K562 (cell line): ENCODE results near the gene KCNJ5. TPM values are rescaled to one million over a fixed set of nuclear protein-coding genes. Genes with fewer than 3 reads are reported as not detected.

Experiments used
- ATAC-seq: fragments of 200-7000 bp; cut with Tn5 transposase; 3 replicates; pipeline ENCODE4 v1.9.1; 2020; ENCODE audit warnings: moderate library complexity
- BruUV-seq: library from RNA; stranded (reverse); fragments of 400-500 nt; replicated peaks from 2 replicates; lab custom pipeline; 2021; lab: Mats Ljungman, UMichigan
- CTCF ChIA-PET: fragments of 300-600 bp; formaldehyde crosslinking; extraction: SDS; loops from one replicate; lab custom pipeline; 2021; ENCODE audit warnings: low intra/inter-chr PET ratio; lab: Yijun Ruan, JAX
- POLR2A ChIA-PET: fragments of 300-600, 350-650 bp; sonication (Branson Sonifier 250); formaldehyde crosslinking; extraction: SDS; loops from one replicate; lab custom pipeline; 2021; ENCODE audit warnings: antibody characterized with exemption, inconsistent platforms; lab: Yijun Ruan, JAX
- DNase-seq, 4 experiments: peaks; one replicate each; pipeline versions ENCODE4 v3.0.0 to v3.0.0-alpha.2; 2011 to 2018; ENCODE audit warnings: low spot score in 3 of 4, mixed read lengths in 3 of 4; ENCODE audit errors: extremely low read depth in 1 of 4
- FAIRE-seq: peaks from 2 replicates; lab custom pipeline; 2011; peaks lifted over from hg19 to GRCh38; lab: Jason Lieb, UNC
- H2AFZ ChIP-seq: 2 replicates; pipeline ENCODE4 v1.6.0; 2011; ENCODE audit warnings: low read depth, low read length, control low read depth, inconsistent platforms
- H3K27ac ChIP-seq: fragments of 200-600 bp; 3 replicates; pipeline ENCODE4 v1.8.0; 2011; ENCODE audit warnings: low read depth, mild to moderate bottlenecking, control low read depth, inconsistent platforms, low read length, moderate library complexity, mixed read lengths; ENCODE audit errors: extremely low read depth
- H3K27me3 ChIP-seq, 2 experiments: fragments of 300-600 bp in 1 of 2; 2 replicates in 1 of 2; 3 replicates in 1 of 2; pipeline versions ENCODE4 v1.6.0 to v1.8.0; 2011; ENCODE audit warnings: inconsistent platforms in 2 of 2, low read length in 2 of 2, mild to moderate bottlenecking in 1 of 2, mixed read lengths in 1 of 2, moderate library complexity in 1 of 2; ENCODE audit not compliant: control insufficient read depth in 2 of 2, insufficient read depth in 2 of 2
- H3K36me3 ChIP-seq: fragments of 300-600 bp; 3 replicates; pipeline ENCODE4 v1.8.0; 2011; ENCODE audit warnings: mild to moderate bottlenecking, low read length, inconsistent platforms; ENCODE audit not compliant: control insufficient read depth, insufficient read depth
- H3K4me1 ChIP-seq, 2 experiments: fragments of 200-600 bp in 1 of 2; replicated peaks in 1 of 2; 2 replicates in 1 of 2; 3 replicates in 1 of 2; pipeline versions ENCODE4 v1.5.1 to v1.8.0; 2011; ENCODE audit warnings: inconsistent platforms in 2 of 2, low read length in 2 of 2, mild to moderate bottlenecking in 1 of 2, mixed read lengths in 1 of 2, moderate library complexity in 1 of 2; ENCODE audit not compliant: control insufficient read depth in 2 of 2, insufficient read depth in 2 of 2
- H3K4me2 ChIP-seq: 2 replicates; pipeline ENCODE4 v1.6.1; 2011; ENCODE audit warnings: low read length, control low read depth, inconsistent platforms, mixed read lengths; ENCODE audit not compliant: insufficient read depth
- H3K4me3 ChIP-seq: fragments of 200-600 bp; sonication (generic), shearing (Covaris generic); 2 replicates; pipeline ENCODE4 v1.5.1; 2016; ENCODE audit warnings: control low read depth, inconsistent platforms
- H3K79me2 ChIP-seq: fragments of 200-600 bp; 3 replicates; pipeline ENCODE4 v1.8.0; 2011; ENCODE audit warnings: low read length, inconsistent platforms; ENCODE audit not compliant: control insufficient read depth, insufficient read depth
- H3K9ac ChIP-seq, 2 experiments: 2 replicates each; pipeline versions ENCODE4 v1.6.0 to v1.6.1; 2011; ENCODE audit warnings: low read depth in 2 of 2, low read length in 2 of 2, control low read depth in 1 of 2, inconsistent platforms in 1 of 2, mild to moderate bottlenecking in 1 of 2, mixed read lengths in 1 of 2; ENCODE audit not compliant: insufficient read depth in 1 of 2
- H3K9me1 ChIP-seq: one replicate; pipeline ENCODE4 v1.6.0; 2011; ENCODE audit warnings: inconsistent platforms, mild to moderate bottlenecking, low read length, moderate library complexity; ENCODE audit not compliant: control insufficient read depth, insufficient read depth
- H3K9me3 ChIP-seq: replicated peaks from 2 replicates; pipeline ENCODE4 v1.5.1; 2011; ENCODE audit warnings: low read depth, low read length, inconsistent platforms; ENCODE audit not compliant: control insufficient read depth, insufficient read depth
- H4K20me1 ChIP-seq: replicated peaks from 2 replicates; pipeline ENCODE4 v1.6.1; 2011; ENCODE audit warnings: low read length, inconsistent platforms, mixed read lengths; ENCODE audit not compliant: control insufficient read depth, insufficient read depth
- BRF1 ChIP-seq: IDR thresholded peaks from 3 replicates; pipeline ENCODE4 v1.6.1; 2011; ENCODE audit warnings: borderline replicate concordance, mild to moderate bottlenecking; ENCODE audit not compliant: insufficient read length; ENCODE audit errors: extremely low read depth
- CREB3 ChIP-seq: fragments of 450-650 bp; conservative IDR thresholded peaks from 2 replicates; pipeline ENCODE4 v1.6.1; 2016; ENCODE audit warnings: missing genetic modification characterization, low read depth, mild to moderate bottlenecking, missing compliant biosample characterization, moderate library complexity
- FOXK2 ChIP-seq, 2 experiments: fragments of 450-650 bp; IDR thresholded peaks in 1 of 2; conservative IDR thresholded peaks in 1 of 2; 2 replicates each; pipeline ENCODE4 v1.6.1; 2016; ENCODE audit warnings: low read depth in 2 of 2, mild to moderate bottlenecking in 1 of 2
- FOXP1 ChIP-seq: sonication (generic); formaldehyde crosslinking; IDR thresholded peaks from 2 replicates; pipeline ENCODE4 v1.8.0; 2022; ENCODE audit warnings: mild to moderate bottlenecking, missing genetic modification reagents
- HDAC1 ChIP-seq, 2 experiments: fragments of 450-650 bp; IDR thresholded peaks; 2 replicates each; pipeline ENCODE4 v1.6.1; 2016 to 2017; ENCODE audit warnings: inconsistent platforms in 1 of 2, mild to moderate bottlenecking in 1 of 2, moderate library complexity in 1 of 2
- LCOR ChIP-seq: sonication (generic); formaldehyde crosslinking; IDR thresholded peaks from 2 replicates; pipeline ENCODE4 v1.8.0; 2022; ENCODE audit warnings: mild to moderate bottlenecking, missing genetic modification reagents
- MNT ChIP-seq, 2 experiments: fragments of 450-650 bp; conservative IDR thresholded peaks; 2 replicates each; pipeline ENCODE4 v1.6.1; 2017; ENCODE audit warnings: mild to moderate bottlenecking in 2 of 2, moderate library complexity in 2 of 2
- PHTF2 ChIP-seq: fragments of 250-450 bp; sonication (Bioruptor Pico); IDR thresholded peaks from 2 replicates; pipeline ENCODE4 v1.5.0; 2021; ENCODE audit warnings: mild to moderate bottlenecking
- POLR3G ChIP-seq: IDR thresholded peaks from 2 replicates; pipeline ENCODE4 v1.6.1; 2011; ENCODE audit not compliant: insufficient read length, insufficient replicate concordance; ENCODE audit errors: extremely low read depth
- SOX6 ChIP-seq: fragments of 450-650 bp; IDR thresholded peaks from 2 replicates; pipeline ENCODE4 v1.6.1; 2014; ENCODE audit warnings: mild to moderate bottlenecking
- SPI1 ChIP-seq: IDR thresholded peaks from 2 replicates; pipeline ENCODE4 v1.6.1; 2011; ENCODE audit warnings: low read depth, low read length, control low read depth, borderline replicate concordance
- TARDBP ChIP-seq: fragments of 450-650 bp; IDR thresholded peaks from 2 replicates; pipeline ENCODE4 v1.6.1; 2016
- TFAM ChIP-seq: fragments of 250-450 bp; sonication (Bioruptor Pico); conservative IDR thresholded peaks from 2 replicates; pipeline ENCODE4 v1.5.0; 2021; ENCODE audit warnings: mild to moderate bottlenecking, moderate library complexity
- ZBTB1 ChIP-seq: sonication (generic); formaldehyde crosslinking; IDR thresholded peaks from 2 replicates; pipeline ENCODE4 v1.8.1; 2023; ENCODE audit warnings: missing genetic modification reagents, low read depth, mild to moderate bottlenecking, borderline replicate concordance
- ZNF384 ChIP-seq: IDR thresholded peaks from 2 replicates; pipeline ENCODE4 v1.6.1; 2012; ENCODE audit warnings: low read depth, low read length, improper control_type of control experiment
- ZNF507 ChIP-seq: conservative IDR thresholded peaks from 2 replicates; pipeline ENCODE4 v1.6.1; 2017; ENCODE audit warnings: missing genetic modification characterization, missing compliant biosample characterization
- WGBS: fragments of 100-300 bp; shearing (Covaris generic); methylation state at CpG from one replicate; pipeline ENCODE4 v1.1.6; 2016; ENCODE audit warnings: low coverage, mixed read lengths; ENCODE audit not compliant: insufficient coverage; ENCODE audit errors: missing lambda C conversion rate; 5-methylcytosine and 5-hydroxymethylcytosine counted together
- in situ Hi-C: fragments of 300-500 bp; cut with MboI; formaldehyde crosslinking; loops from 4 replicates; pipeline ENCODE4 v1.15.0; 2018; ENCODE audit warnings: inconsistent platforms, mixed read lengths
- intact Hi-C: fragments of 100-400 bp; cut with micrococcal nuclease; formaldehyde crosslinking; loops from 2 replicates; pipeline ENCODE4 v1.14.2; 2022
- polyA plus RNA-seq, 8 experiments: library from polyadenylated mRNA; depleted of rRNA in 4 of 8; stranded (reverse) in 5 of 8; unstranded in 3 of 8; fragments of >200 nt; fragmentation: Nextera tagmentation in 2 of 8; fragmentation: Illumina TruSeq in 1 of 8; extraction: Ambion mirVana in 2 of 8; extraction: Trizol in 1 of 8; gene quantifications; 2 replicates each; pipeline versions ENCODE4 v1.2.1 to v1.2.3, GENCODE V29; 2011 to 2014; ENCODE audit warnings: inconsistent platforms in 1 of 8, missing spikeins in 1 of 8
- total RNA-seq, 7 experiments: library from RNA; depleted of rRNA in 6 of 7; stranded (reverse); fragments of >200 nt in 6 of 7; fragmentation: Illumina TruSeq in 2 of 7; extraction: Trizol in 2 of 7; gene quantifications; 2 replicates each; pipeline versions ENCODE4 v1.2.1 to v1.2.3, GENCODE V29; 2011 to 2021; ENCODE audit warnings: low replicate concordance in 1 of 7

KCNJ5 gene
- total and polyA plus RNA-seq, 9 of the 15 experiments (the other 6 are each of a cell fraction or from before 2014, with no cell fraction given), result 0.04 TPM; not detected in 8

DNA sequence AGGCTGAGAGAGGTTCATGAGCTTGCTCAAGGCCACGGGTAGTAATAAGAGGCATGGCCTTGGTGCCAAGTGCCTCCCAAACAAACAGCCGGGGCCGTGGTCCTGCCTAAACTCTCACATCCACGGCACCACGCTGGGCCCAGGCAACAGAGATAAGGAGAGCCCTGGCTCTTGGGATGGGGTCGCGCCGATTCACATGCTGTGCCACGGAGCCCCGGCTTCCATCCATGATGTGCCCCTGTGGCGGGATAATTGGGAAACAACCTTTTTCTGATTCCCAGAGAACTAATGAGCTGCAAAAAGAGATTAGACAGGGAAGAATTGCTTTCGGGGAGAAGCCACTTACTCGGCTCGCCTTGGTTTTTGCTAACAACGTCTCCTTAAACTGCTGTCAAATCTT is 29.5 kb downstream of the KCNJ5 start:
- TF ChIP-seq ZNF384 (no peak), PHTF2 (CRISPR knock-in tag) (no peak), ZBTB1 (CRISPR knock-in tag) (no peak), HDAC1 (IDR thresholded peaks at IDR 0.05) (no peak)
- no TSS peak for BruUV-seq
- H3K9me3 ChIP-seq, result no peaks in the 10 kb centered on the region
- no peaks in the 10 kb centered on the region for H3K36me3 ChIP-seq
- DNase-seq, result no peak
- no peak for ATAC-seq
- peaks cover 0 to 15% of the 10 kb centered on the region in 2 experiments; a peak in 3 of 5 replicates for H3K27me3 ChIP-seq
- no peaks in the 10 kb centered on the region for H3K4me1 ChIP-seq
- H3K9ac ChIP-seq, result no peak overlapping the region
- FAIRE-seq, result no peak
- no peak overlapping the region for H3K4me2 ChIP-seq
- POLR2A ChIA-PET, result no interaction called here
- H3K4me3 ChIP-seq, result no peak overlapping the region
- H3K9me1 ChIP-seq, result no peaks in the 10 kb centered on the region
- CTCF ChIA-PET, result no interaction called here
- WGBS, result 1% methylated on average over 14 of the region's 15 CpGs
- no peaks in the 10 kb centered on the region for H4K20me1 ChIP-seq
- in situ Hi-C loops, result no loop called here
- intact Hi-C loops, result no loop called here
- no peaks in the 10 kb centered on the region for H3K79me2 ChIP-seq
- H2AFZ ChIP-seq, result no peak overlapping the region
- H3K27ac ChIP-seq, result no peak overlapping the region

DNA sequence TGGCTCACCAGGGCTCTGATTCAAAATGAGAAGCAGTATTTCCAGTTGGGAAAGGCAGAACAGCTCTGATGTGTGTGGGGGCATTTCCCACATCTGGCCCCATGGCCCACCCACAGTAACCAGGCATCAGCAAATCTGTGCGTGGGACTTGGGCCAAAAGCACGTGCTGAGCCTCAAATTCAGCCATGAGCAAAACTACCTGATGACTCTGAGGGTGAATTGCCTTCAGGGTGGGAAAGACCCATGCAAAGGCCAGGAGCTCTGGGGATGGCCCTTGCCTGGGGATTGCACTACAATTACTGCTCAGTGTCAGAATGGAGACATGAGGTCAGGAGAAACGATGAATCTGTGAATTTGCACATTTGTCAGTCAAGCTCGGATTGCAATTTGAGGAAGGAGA is 30.6 kb downstream of the KCNJ5 start:
- no peak overlapping the region for H3K27ac ChIP-seq
- no peaks in the 10 kb centered on the region for H3K9me1 ChIP-seq
- H3K9ac ChIP-seq, result no peak overlapping the region
- FAIRE-seq (no peak), DNase-seq (no peak), ATAC-seq (no peak)
- H3K4me2 ChIP-seq, result no peak overlapping the region
- H2AFZ ChIP-seq, result no peak overlapping the region
- no peaks in the 10 kb centered on the region for H3K4me1 ChIP-seq
- TF ChIP-seq TFAM (CRISPR knock-in tag) (no peak), TARDBP (no peak), ZNF507 (tag) (no peak), POLR3G (no peak), SOX6 (no peak), LCOR (CRISPR knock-in tag) (no peak), MNT (conservative IDR thresholded peaks at IDR 0.05) (no peak), SPI1 (no peak), FOXP1 (CRISPR knock-in tag) (no peak), FOXK2 (conservative IDR thresholded peaks at IDR 0.05 in 1 of 2, IDR thresholded peaks at IDR 0.05 in 1 of 2; ENCODE audit: low read depth in 2 of 2) (no peak), BRF1 (no peak), CREB3 (no peak)
- intact Hi-C loops, result no loop called here
- no peaks in the 10 kb centered on the region for H3K9me3 ChIP-seq
- no TSS peak for BruUV-seq
- H3K27me3 ChIP-seq, result peaks cover 0 to 15% of the 10 kb centered on the region in 2 experiments; a peak in 3 of 5 replicates
- WGBS, result 3% methylated on average over 4 of the region's 4 CpGs
- no peaks in the 10 kb centered on the region for H4K20me1 ChIP-seq
- in situ Hi-C loops, result no loop called here
- ChIA-PET CTCF (no interaction called here), POLR2A (interaction anchor here (0.7 kb wide), 1 partner anchor 1503 kb away, joined by 3 read pairs; no protein-coding TSS in a partner anchor)
- H3K4me3 ChIP-seq, result no peak overlapping the region
- no peaks in the 10 kb centered on the region for H3K79me2 ChIP-seq
- H3K36me3 ChIP-seq, result no peaks in the 10 kb centered on the region
